Activated T-cell treated with anti-CD3 and anti-CD28 coated beads, Interleukin-2, amount 50 U/mL, for 1 hour (primary cell): ENCODE data around the gene ALG14.
"Not testable (repeated sequence)": the region's sequence is repeated elsewhere in the genome, so short reads cannot be mapped to it uniquely, and the experiment has no call there.

Experiments
- DNase-seq: peaks from one replicate; pipeline ENCODE4 v3.0.0-alpha.2; 2020

The ALG14 gene

DNA sequence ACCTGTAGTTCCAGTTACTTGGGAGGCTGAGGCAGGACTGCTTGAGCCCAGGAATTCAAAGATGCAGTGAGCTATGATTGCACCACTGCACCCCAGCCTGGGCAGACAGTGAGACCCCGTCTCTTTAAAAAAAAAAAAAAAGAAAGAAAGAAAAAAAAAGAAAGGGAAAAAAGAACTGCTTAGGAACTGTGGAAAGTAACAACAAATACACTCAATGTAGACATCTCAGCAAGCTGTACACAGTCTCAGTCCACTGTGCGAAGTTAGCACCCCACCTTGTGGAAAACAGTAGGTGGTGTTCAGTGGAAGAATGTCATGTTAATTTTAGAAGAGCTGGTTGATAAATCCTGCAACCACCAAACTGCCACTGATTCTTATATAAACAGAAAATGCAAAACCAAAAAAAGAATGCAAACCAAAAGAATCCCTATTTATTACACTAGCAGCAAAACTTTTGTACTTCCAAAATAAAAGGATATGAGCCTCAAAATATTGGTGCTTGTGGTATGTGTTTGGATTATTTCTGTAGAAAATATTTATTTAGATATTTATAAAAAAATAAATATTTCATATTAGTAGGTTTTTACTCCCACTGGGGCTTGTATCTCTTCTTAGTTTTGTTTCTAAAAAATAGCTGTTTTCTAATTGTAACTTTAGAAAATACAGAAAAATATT, 31.1 kb downstream of the ALG14 start:
- DNase-seq: no peak

DNA sequence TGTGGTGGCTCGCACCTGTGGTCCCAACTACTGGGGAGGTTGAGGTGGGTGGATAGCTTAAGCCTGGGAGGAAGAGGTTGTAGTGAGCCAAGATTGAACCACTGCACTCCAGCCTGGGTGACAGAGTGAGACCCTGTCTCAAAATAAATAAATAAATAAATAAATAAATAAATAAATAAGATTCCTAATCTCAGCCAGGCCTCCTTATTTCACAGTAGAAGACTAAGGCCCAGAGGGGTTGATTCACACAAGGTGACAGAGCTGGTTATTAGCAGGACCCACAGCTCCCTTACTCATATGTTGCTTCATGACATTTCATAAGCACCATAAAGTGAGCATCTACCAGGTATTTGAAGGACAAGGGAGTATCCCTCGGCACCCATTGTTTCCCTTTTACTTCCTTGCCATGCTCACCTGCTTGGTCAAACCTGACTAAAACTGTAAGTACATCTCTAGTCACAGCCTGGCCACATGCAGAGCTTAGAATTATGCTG, 32.7 kb downstream of the ALG14 start:
- no peak for DNase-seq

DNA sequence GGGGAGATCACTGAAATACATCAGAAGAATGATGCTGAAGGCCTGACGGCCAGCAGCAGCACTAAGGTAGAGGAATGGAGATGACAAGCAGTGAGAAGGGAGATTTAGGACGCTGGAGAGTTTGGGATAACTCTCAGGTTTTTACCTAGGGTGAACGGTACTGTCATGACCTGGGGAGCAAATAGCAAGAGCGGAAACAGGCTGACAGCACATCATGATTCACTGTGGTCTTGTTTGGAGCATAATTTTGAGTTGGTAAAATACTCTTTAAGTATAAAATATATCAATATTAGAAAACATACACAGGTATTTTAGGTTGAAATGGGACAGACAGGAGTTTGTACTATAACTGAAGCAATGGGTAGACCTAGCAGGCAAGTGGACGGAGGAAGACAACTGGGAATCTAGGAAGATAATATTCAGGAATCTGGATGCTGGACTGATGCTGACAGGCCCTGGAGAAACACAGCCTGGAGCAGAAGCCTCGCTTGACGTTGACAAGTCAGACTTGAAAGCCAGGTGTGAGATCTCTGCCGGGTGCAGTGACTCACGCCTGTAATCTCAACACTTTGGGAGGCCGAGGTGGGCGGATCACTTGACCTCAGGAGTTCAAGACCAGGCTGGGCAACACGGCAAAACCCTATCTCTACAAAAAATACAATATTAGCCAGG, 33.3 kb downstream of the ALG14 start:
- DNase-seq: no peak

GRCh38 chr1:95035536-95035935, 37.2 kb downstream of the ALG14 start:
- no peak for DNase-seq

- DNase-seq: no peak
Measured at GRCh38 chr1:95034506-95034905, 38.2 kb downstream of the ALG14 start.

GRCh38 chr1:95033843-95034242, 38.9 kb downstream of the ALG14 start:
- DNase-seq: no peak

- DNase-seq: no peak
Measured at GRCh38 chr1:95029532-95029931, 43.2 kb downstream of the ALG14 start.

DNA sequence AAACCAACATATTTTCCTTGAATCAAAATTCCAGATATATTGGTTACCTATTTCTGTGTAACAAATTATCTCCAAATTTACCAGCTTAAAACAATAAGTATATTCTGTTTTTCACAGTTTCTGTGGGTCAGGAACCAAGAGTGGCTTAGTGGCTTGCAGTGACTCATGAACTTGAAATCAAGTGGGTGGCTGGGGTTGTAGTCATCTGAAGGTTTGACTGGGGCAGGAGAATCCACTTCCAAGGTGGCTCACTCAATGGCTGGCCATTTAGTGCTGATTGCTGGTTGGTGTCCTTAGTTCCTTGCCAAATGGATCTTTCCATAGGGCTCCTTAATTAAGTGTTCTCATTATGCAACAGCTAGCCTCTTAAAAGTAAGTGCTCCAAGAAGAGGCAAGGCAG, 43.8 kb downstream of the ALG14 start:
- no peak for DNase-seq

DNA sequence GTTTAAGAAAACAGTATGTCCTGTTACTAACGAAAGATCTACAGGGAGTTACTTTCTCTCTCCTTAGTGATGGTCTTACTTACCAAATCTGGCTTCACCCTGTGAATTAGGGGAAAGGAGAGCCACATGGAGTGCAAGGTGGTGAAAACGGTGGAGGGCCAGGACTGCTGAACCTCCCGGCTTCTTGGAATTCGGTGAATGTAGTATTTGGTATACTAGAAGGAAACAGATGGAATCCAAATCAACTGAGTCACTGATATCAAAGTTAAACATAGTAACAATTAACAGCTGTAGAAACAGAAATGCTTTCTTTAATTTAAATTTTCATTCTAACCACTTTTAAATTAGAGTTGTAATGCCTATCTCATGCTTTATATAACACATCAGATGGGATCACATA, 45.7 kb downstream of the ALG14 start:
- DNase-seq: no peak

- DNase-seq: no peak
Measured at GRCh38 chr1:95023399-95024043, 49.2 kb downstream of the ALG14 start.

- no peak for DNase-seq
Measured at GRCh38 chr1:95022644-95022926, 50.2 kb downstream of the ALG14 start.

DNA sequence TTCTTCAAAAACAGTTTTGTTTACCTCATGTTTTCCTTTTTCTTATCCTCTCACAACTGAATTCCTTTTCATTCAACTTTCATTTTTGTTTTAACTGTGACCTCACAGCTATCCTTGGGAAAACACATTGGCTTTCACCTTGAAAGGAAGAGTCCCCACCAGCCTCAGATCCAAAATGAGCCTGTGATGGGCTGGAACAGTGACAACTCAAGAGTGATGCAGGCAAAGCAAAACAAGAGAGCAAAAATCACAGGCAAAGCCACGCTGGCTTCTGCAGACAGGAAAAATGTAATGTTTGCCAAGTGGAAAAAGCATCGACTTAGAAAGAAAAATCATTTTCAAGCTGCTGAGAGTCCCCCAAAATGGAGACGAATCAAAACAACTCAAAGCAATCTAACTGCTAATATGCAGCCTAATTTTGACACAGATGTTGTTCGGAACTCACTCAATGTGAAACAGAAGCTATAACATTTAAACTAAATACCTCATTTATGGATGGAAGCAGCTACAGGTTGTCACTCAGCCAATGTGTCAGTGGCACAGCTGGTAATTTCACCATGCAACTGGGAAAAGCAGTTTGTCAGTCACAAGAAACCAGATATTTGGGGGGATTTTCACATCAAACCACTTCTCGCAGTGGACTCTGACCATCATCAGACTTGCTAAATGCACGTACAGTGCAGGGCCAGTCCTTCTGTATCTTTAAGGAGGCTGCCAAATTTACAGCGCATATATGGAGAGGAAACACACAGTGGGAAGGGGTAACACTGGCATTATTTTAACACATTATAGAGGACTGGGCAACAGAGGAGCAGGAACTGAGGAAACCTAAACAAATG, 50.7 kb downstream of the ALG14 start:
- DNase-seq: no peak

GRCh38 chr1:95021119-95021518, 51.6 kb downstream of the ALG14 start:
- no peak for DNase-seq

DNA sequence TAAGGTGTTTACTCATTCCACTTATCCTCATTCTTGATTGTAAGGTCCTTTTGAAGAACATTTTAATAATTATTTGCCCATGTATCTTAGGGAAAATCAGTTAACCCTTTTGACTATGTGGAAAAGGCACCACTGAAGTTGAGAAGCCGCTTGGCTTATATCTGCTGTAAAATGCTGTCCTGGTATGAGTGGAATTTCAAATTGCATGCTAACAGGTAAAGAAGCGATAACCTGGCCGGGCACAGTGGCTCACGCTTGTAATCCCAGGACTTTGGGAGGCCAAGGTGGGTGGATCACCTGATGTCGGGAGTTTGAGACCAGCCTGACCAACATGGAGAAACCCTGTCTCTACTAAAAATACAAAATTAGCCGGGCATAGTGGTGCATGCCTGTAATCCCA, 53.3 kb downstream of the ALG14 start:
- DNase-seq: not testable (repeated sequence)

GRCh38 chr1:95018602-95019369, 54.0 kb downstream of the ALG14 start:
- no peak for DNase-seq

GRCh38 chr1:95017775-95018174, 55.0 kb downstream of the ALG14 start:
- no peak for DNase-seq

DNA sequence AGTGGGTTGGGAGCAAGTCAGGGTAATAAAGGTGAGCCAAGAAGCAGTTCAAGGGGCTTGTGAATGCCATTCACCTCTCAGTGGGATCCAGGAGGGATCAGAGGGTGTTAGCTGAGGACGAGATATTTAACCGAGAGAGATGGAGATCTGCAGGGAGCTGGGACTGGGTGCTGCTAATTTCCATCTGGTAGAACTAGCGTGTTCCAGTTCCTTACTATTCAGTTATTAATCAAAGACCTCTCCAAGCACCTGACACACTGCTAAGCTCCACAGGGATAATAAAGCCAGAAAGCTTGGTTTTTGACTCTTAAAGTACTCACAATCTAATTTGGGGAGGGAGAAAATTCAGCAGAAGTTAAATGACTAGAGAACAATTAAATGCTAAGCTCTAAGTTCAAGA, 57.7 kb downstream of the ALG14 start:
- no peak for DNase-seq

DNA sequence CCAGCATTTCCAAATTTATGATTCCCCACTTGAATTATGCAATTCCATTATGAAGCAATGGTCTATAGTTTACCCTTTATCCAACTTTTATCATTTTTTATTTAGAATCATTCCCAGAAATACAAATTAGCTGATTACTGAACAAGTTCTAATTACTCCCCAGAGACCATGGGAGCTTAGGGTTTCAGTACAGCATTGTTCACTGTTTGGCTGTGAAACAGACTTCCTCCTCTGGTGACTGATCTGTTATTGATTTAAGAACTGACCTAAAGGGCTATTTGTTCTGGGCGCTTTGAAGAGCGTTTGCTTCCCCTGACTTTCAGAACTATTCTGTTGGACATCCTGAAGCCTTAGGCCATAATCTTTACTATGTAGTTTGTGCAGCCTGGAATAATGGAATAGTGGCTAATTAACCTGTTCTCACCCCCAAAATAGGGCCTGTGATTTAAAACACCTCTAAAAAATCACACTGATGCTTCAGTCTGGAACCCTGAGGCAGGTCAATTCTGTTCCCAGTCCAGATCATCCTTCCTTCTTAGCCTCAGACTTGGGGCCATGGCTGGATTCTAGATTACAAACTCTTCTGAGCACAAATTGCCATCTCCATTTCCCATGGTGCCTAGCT, 58.7 kb downstream of the ALG14 start:
- DNase-seq: no peak

- DNase-seq: no peak
Measured at GRCh38 chr1:95012389-95012788, 60.4 kb downstream of the ALG14 start.

- no peak for DNase-seq
Measured at GRCh38 chr1:95010158-95010557, 62.6 kb downstream of the ALG14 start.

- DNase-seq: no peak
Measured at GRCh38 chr1:95007687-95008086, 65.1 kb downstream of the ALG14 start.

- DNase-seq: no peak
Measured at GRCh38 chr1:95006681-95007080, 66.1 kb downstream of the ALG14 start.
